ENCODE results near the gene CCDC198.

Gene CCDC198

DNA sequence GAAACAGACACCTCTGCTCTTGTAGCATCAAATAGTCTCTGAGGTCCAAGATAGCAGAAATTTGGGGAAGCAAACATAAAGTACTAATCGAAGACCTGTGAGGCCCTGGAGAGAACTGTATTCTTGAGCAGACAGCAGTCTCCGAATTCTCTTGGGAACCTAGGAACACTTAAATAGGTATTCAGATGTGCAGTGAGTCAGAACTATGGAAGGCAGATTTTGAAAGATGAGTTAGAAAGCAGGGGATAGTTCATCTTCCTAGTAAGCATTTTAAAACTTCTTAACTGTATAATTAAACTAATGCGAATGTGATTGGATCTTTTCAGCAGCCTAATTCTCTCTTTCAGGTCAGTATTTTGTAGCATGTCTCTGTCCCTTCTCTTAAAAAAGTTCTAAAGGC, 72.7 kb downstream of the CCDC198 start:
- Histone ChIP-seq H3K79me2 (ENCODE audit: control insufficient read depth, low read length) (no peaks in the 10 kb centered on the region), H4K20me1 (ENCODE audit: control insufficient read depth, insufficient read depth, low read depth, low read length) (no peaks in the 10 kb centered on the region), H3K27me3 (ENCODE audit: control insufficient read depth, low read length) (peaks cover 13% of the 10 kb centered on the region; the same call in 1 of the 2 replicates), H3K27ac (ENCODE audit: low read depth, low read length) (no peak overlapping the region), H3F3A (ENCODE audit: control insufficient read depth, insufficient read depth) (no peaks in the 10 kb centered on the region), H3K4me1 (ENCODE audit: control insufficient read depth, low read length) (no peaks in the 10 kb centered on the region), H3K4me2 (ENCODE audit: low read length) (no peak overlapping the region), H3K4me3 (ENCODE audit: low read length) (no peak overlapping the region), H3K9me2 (replicated peaks; ENCODE audit: control insufficient read depth, low read length) (no peaks in the 10 kb centered on the region), H3K9me3 (ENCODE audit: control insufficient read depth, insufficient read depth, low read length) (no peaks in the 10 kb centered on the region), H3K36me3 (ENCODE audit: control insufficient read depth, low read length) (no peaks in the 10 kb centered on the region)
- TF ChIP-seq EZH2phosphoT487 (IDR thresholded peaks at IDR 0.05; ENCODE audit: borderline replicate concordance, low read length) = no peak
- TF ChIP-seq, protein P1, sequence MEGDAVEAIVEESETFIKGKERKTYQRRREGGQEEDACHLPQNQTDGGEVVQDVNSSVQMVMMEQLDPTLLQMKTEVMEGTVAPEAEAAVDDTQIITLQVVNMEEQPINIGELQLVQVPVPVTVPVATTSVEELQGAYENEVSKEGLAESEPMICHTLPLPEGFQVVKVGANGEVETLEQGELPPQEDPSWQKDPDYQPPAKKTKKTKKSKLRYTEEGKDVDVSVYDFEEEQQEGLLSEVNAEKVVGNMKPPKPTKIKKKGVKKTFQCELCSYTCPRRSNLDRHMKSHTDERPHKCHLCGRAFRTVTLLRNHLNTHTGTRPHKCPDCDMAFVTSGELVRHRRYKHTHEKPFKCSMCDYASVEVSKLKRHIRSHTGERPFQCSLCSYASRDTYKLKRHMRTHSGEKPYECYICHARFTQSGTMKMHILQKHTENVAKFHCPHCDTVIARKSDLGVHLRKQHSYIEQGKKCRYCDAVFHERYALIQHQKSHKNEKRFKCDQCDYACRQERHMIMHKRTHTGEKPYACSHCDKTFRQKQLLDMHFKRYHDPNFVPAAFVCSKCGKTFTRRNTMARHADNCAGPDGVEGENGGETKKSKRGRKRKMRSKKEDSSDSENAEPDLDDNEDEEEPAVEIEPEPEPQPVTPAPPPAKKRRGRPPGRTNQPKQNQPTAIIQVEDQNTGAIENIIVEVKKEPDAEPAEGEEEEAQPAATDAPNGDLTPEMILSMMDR (IDR thresholded peaks at IDR 0.05; ENCODE audit: low read depth, low read length, poor library complexity, severe bottlenecking) = no peak

DNA sequence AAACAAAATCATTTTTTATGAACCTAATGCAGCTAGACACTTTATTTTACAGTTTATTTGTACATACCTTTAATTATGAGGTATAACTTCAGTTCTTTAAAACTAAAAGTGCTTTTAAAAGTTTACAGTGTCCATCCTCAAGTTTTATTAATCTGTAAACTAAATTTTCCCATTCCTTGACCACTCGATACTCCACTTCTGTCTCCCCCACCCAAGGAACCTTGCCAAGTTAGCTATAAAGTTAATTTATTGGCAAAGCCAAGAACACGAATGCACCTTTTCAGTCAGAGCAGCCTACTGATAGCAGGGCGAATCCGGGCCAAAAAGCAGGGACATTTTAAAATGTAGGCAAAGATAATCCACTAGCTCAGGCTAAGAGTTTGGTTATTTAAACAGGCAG, 73.6 kb downstream of the CCDC198 start:
- TF ChIP-seq, protein P1 (IDR thresholded peaks at IDR 0.05; ENCODE audit: low read depth, low read length, poor library complexity, severe bottlenecking) = no peak
- TF ChIP-seq EZH2phosphoT487 (IDR thresholded peaks at IDR 0.05; ENCODE audit: borderline replicate concordance, low read length) = no peak

More for the DNA sequence above, 73.6 kb downstream of the CCDC198 start:
- H4K20me1 ChIP-seq (ENCODE audit: control insufficient read depth, insufficient read depth, low read depth, low read length) = no peaks in the 10 kb centered on the region
- H3K4me1 ChIP-seq (ENCODE audit: control insufficient read depth, low read length) = no peaks in the 10 kb centered on the region
- no peaks in the 10 kb centered on the region for H3F3A ChIP-seq (ENCODE audit: control insufficient read depth, insufficient read depth)
- H3K36me3 ChIP-seq (ENCODE audit: control insufficient read depth, low read length) = no peaks in the 10 kb centered on the region
- H3K9me2 ChIP-seq (replicated peaks; ENCODE audit: control insufficient read depth, low read length) = no peaks in the 10 kb centered on the region
- H3K27me3 ChIP-seq (ENCODE audit: control insufficient read depth, low read length) = peaks cover 13% of the 10 kb centered on the region; the same call in 1 of the 2 replicates
- no peak overlapping the region for H3K27ac ChIP-seq (ENCODE audit: low read depth, low read length)
- H3K9me3 ChIP-seq (ENCODE audit: control insufficient read depth, insufficient read depth, low read length) = no peaks in the 10 kb centered on the region
- H3K79me2 ChIP-seq (ENCODE audit: control insufficient read depth, low read length) = no peaks in the 10 kb centered on the region
- no peak overlapping the region for H3K4me2 ChIP-seq (ENCODE audit: low read length)
- H3K4me3 ChIP-seq (ENCODE audit: low read length) = no peak overlapping the region

Measured in DOHH2 (cell line).